Tibial artery (tissue), 4 donors: ENCODE measurements around the gene DCAF15.
"Not testable (repeated sequence)": the region's sequence is repeated elsewhere in the genome, so short reads cannot be mapped to it uniquely, and the experiment has no call there.

Source experiments
- DNase-seq, 2 donors: peaks; one replicate each; pipeline ENCODE4 v3.0.0-alpha.2; 2019
- H3K27ac ChIP-seq, 2 donors: fragments of 200-600 bp; sonication (generic) in 1 of 2; 1 replicate in 1 of 2; 2 replicates in 1 of 2; pipeline ENCODE4 v1.5.1; 2018 to 2019; ENCODE audit warnings: mild to moderate bottlenecking in 1 of 2
- H3K27me3 ChIP-seq, 2 donors: fragments of 200-600 bp; sonication (generic) in 1 of 2; one replicate each; pipeline versions ENCODE4 v1.5.1 to v1.6.0; 2016 to 2019
- H3K36me3 ChIP-seq, 3 donors: fragments of 200-600 bp; sonication (generic) in 2 of 3; one replicate each; pipeline ENCODE4 v1.5.1; 2016 to 2019; ENCODE audit warnings: mild to moderate bottlenecking in 2 of 3
- H3K4me1 ChIP-seq, 4 donors: fragments of 200-600 bp; sonication (generic) in 2 of 4; 1 replicate in 3 of 4; 2 replicates in 1 of 4; pipeline ENCODE4 v1.5.1; 2016 to 2019
- H3K4me3 ChIP-seq, 2 donors: fragments of 200-600 bp; sonication (generic) in 1 of 2; 1 replicate in 1 of 2; 2 replicates in 1 of 2; pipeline ENCODE4 v1.5.1; 2018 to 2019; ENCODE audit warnings: mild to moderate bottlenecking in 2 of 2
- H3K9me3 ChIP-seq, 3 donors: fragments of 200-600 bp; sonication (generic) in 1 of 3; one replicate each; pipeline ENCODE4 v1.5.1; 2016 to 2019
- intact Hi-C: fragments of 100-400 bp; cut with DNase I; formaldehyde crosslinking; loops from one replicate; pipeline ENCODE4 v1.15.0; 2023; ENCODE audit warnings: low total_unique reads
- TF ChIP-seq, protein P1 (sequence below), 2 experiments: fragments of 200-600 bp in 1 of 2; fragments of 450-650 bp in 1 of 2; IDR thresholded peaks; one replicate each; pipeline ENCODE4 v1.5.1; 2017 to 2019; ENCODE audit warnings: antibody characterized with exemption in 2 of 2, mild to moderate bottlenecking in 1 of 2, moderate library complexity in 1 of 2

The DCAF15 gene

DNA sequence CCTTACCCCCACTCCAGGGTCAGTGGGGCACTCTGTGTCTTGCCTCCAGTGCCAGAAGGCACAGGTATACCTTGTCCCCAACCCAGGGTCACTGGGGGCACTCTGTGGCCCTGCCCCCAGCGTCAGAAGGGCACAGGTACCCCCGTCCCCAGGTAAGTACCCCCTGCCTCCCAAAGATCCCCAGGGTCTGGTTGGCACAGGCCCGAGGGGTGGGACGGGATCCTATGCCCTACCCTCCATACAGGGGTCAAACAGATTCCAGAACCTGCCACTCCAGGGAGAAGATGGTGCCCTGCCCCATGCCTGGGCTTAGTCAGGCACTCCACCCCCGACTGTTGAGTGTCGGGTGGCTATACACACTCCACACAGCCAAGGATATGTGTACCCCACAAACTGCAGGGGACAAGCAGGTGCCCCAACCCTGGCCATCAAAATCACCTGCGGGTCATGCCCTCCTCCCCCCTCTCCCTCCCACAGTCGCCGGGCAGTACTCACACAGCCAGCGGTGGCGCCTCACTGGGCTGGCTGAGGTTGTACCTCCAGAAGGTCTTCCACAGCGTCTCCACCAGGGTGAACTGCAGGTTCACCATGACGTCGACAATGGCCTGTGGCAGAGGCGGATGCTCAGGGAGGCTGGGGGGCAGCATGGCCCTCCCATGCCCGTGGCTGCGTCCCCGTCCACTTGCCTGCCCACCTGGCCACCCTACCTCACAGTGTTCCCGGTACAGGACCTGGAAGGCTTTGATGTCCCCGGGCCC is 13.8 kb downstream of the DCAF15 start:
- Histone ChIP-seq H3K4me1 (no peaks in the 10 kb centered on the region), H3K9me3 (no peaks in the 10 kb centered on the region), H3K36me3 (peaks cover 35 to 98% (median 65%) of the 10 kb centered on the region in 3 donors), H3K27me3 (no peaks in the 10 kb centered on the region), H3K4me3 (no peak overlapping the region), H3K27ac (no peak overlapping the region)
- TF ChIP-seq, protein P1, sequence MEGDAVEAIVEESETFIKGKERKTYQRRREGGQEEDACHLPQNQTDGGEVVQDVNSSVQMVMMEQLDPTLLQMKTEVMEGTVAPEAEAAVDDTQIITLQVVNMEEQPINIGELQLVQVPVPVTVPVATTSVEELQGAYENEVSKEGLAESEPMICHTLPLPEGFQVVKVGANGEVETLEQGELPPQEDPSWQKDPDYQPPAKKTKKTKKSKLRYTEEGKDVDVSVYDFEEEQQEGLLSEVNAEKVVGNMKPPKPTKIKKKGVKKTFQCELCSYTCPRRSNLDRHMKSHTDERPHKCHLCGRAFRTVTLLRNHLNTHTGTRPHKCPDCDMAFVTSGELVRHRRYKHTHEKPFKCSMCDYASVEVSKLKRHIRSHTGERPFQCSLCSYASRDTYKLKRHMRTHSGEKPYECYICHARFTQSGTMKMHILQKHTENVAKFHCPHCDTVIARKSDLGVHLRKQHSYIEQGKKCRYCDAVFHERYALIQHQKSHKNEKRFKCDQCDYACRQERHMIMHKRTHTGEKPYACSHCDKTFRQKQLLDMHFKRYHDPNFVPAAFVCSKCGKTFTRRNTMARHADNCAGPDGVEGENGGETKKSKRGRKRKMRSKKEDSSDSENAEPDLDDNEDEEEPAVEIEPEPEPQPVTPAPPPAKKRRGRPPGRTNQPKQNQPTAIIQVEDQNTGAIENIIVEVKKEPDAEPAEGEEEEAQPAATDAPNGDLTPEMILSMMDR (IDR thresholded peaks at IDR 0.05): no peak
- DNase-seq: no peak
- intact Hi-C loops: no loop called here

DNA sequence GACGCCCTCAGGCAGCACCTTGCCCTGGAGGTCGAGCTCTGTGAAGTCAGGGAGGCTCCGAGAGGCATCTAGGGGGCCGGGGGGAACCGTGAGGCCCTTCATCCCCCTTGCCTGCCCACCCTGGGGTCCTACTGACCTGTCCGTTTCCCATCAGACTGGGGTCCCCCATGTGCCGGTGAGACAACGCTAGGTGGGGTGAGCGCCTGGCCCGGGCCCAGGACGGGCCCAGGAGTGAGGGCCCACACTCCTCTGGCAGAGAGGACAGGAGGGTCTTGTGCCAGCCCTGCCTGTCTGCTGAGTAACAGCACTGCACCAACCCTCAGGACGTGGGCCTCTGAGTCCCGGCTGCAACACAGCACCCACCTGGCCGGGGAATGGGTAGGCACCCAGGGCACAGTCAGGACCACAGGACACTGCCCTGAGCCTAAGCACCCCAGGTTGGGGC is 14.4 kb downstream of the DCAF15 start:
- H3K27ac ChIP-seq: no peak overlapping the region
- intact Hi-C loops: no loop called here
- no peak for DNase-seq
- TF ChIP-seq, protein P1 (IDR thresholded peaks at IDR 0.05): no peak
- H3K27me3 ChIP-seq: no peaks in the 10 kb centered on the region
- H3K9me3 ChIP-seq: no peaks in the 10 kb centered on the region
- H3K36me3 ChIP-seq: peaks cover 39 to 98% (median 65%) of the 10 kb centered on the region in 3 donors
- H3K4me1 ChIP-seq: no peaks in the 10 kb centered on the region
- no peak overlapping the region for H3K4me3 ChIP-seq

DNA sequence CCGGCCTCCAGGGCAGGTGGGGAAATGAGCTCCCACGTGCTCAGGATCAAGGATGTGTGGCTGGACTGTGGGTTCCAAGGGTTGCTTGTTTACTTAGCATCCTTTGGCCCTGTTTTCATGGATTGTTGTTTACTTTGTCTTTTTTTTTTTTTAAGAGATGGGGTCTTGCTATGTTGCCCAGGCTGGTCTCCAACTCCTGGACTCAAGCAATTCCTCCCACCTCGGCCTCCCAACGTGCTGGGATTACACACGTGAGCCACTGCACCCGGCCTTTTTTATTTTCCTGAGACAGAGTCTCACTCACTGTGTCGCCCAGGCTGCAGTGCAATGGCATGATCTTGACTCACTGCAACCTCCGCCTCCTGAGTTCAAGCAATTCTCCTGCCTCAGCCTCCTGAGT is 14.9 kb downstream of the DCAF15 start:
- H3K9me3 ChIP-seq, DNase-seq, intact Hi-C loops, H3K27me3 ChIP-seq, H3K4me1 ChIP-seq, H3K4me3 ChIP-seq, H3K27ac ChIP-seq: not testable (repeated sequence)
- H3K36me3 ChIP-seq: peaks cover 39 to 98% (median 67%) of the 10 kb centered on the region in 3 donors

DNA sequence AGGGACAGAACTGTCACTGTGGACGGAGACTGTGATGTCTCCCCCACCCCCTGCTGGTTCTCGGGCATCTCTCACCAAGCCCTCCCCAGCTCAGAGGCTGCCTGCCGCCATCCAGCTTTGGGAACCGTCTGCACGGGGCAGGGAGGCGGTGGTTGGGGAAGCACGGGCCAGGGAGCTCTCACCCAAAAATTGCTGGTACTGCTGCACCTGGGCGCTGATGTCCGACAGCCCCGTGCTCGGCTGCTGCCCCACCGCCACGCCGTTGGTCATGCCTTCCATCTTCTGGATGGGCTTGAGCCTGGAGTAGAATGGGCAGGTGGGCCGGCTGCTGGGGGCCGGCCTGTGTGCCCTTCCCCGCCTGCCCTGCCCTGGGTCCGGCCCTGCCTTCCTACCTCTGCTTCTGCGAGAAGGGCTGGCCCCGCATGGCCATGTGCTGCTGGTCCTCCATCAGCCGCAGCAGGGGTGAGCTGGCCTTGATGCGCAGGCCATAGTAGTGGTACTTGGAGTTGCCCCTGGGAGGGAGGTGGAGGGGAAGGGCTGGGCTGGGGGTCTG is 16.1 kb downstream of the DCAF15 start:
- no peak for DNase-seq

DNA sequence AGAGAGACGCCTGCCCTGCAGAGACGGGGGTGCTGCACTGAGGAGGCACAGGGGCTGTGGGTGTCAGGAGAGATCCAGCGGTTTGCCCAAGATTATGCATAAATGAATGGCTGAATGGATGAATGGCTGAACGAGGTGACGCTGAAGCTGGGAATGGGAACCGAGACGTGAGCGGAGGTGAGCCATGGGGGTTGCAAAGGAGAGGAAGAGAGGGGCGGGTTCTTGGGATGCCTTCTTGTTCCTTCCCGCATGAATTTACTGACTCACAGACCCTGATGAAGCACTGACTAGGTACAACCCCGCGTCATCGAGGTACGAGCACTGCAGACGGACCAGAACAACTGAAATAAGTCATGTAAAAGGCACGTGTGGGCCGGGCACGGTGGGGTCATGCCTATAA is 16.7 kb downstream of the DCAF15 start:
- Histone ChIP-seq H3K4me3 (no peak overlapping the region), H3K36me3 (peaks cover 39 to 94% (median 70%) of the 10 kb centered on the region in 3 donors), H3K4me1 (no peaks in the 10 kb centered on the region), H3K27ac (no peak overlapping the region), H3K9me3 (no peaks in the 10 kb centered on the region), H3K27me3 (no peaks in the 10 kb centered on the region)
- DNase-seq: no peak
- TF ChIP-seq, protein P1 (IDR thresholded peaks at IDR 0.05): no peak
- intact Hi-C loops: no loop called here

More for the DNA sequence above, 16.1 kb downstream of the DCAF15 start:
- peaks cover 39 to 98% (median 70%) of the 10 kb centered on the region in 3 donors for H3K36me3 ChIP-seq
- H3K27me3 ChIP-seq: no peaks in the 10 kb centered on the region
- no peak overlapping the region for H3K4me3 ChIP-seq
- no peaks in the 10 kb centered on the region for H3K4me1 ChIP-seq
- TF ChIP-seq, protein P1 (IDR thresholded peaks at IDR 0.05): no peak
- intact Hi-C loops: no loop called here
- H3K27ac ChIP-seq: no peak overlapping the region
- no peaks in the 10 kb centered on the region for H3K9me3 ChIP-seq

DNA sequence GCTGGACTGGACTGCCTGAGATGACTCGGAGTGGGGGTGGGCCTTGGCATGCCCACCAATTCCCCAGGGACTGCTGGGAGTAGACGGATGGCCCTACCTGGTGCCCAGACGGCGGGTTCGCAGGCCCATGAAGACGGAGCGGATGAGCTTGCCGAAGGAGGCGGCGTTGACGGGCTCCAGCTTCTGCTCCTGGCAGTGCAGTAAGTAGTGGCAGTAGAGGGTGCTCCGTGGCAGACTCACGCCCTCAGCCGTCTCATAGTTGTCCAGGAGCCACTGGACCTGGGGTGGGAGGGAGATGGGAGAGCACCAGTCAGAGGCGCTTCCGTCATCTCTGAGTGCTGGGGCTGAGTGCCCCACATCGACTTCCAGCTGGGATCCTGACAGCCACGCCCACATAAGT is 17.6 kb downstream of the DCAF15 start:
- intact Hi-C loops: no loop called here
- TF ChIP-seq, protein P1 (IDR thresholded peaks at IDR 0.05): no peak
- no peaks in the 10 kb centered on the region for H3K9me3 ChIP-seq
- H3K4me1 ChIP-seq: no peaks in the 10 kb centered on the region
- no peak overlapping the region for H3K4me3 ChIP-seq
- no peak for DNase-seq
- H3K27ac ChIP-seq: no peak overlapping the region
- peaks cover 39 to 91% (median 70%) of the 10 kb centered on the region in 3 donors for H3K36me3 ChIP-seq
- H3K27me3 ChIP-seq: no peaks in the 10 kb centered on the region

DNA sequence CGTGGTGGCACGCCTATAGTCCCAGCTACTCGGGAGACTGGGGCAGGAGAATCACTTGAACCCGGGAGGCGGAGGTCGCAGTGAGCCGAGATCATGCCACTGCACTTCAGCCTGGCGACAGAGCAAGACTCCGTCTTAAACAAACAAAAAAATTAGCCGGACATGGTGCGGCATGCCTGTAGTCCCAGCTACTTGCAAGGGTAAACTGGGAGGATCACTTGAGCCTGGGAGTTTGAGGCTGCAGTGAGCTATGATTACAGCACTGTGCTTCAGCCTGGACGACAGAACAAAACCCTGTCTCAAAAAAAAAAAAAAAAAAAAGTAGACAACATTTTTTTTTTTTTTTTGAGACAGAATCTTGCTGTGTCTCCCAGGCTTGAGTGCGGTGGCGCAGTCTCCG is 19.6 kb downstream of the DCAF15 start:
- H3K9me3 ChIP-seq, DNase-seq, H3K4me3 ChIP-seq, intact Hi-C loops, H3K27me3 ChIP-seq, H3K27ac ChIP-seq, H3K4me1 ChIP-seq: not testable (repeated sequence)
- H3K36me3 ChIP-seq: peaks cover 22 to 88% (median 52%) of the 10 kb centered on the region in 3 donors
